ENCODE measurements around the gene PTBP3. TPM values are rescaled to one million over a fixed set of nuclear protein-coding genes. Genes with fewer than 3 reads are reported as not detected.

PTBP3 gene
- total and polyA plus RNA-seq, 2 of the 4 experiments (the other 2 are of a cell fraction), result 8.6 to 15.6 TPM

- no CpG with 5 or more reads among the region's 1 CpG for WGBS, 2 experiments (ENCODE audit: extremely low coverage in 2 of 2, insufficient read length in 1 of 2)
- TF ChIP-seq FOS (IDR thresholded peaks at IDR 0.05; ENCODE audit: low read depth, low read length), result 0 out of 2 replicates have a peak, but pooled peaks have one; percentile 13
- TF ChIP-seq RCOR1 (IDR thresholded peaks at IDR 0.05; ENCODE audit: insufficient replicate concordance, low read length), result no peak
- H3K9ac ChIP-seq (ENCODE audit: low read depth, low read length), result no peak overlapping the region
Observed at GRCh38 chr9:112248722-112249121, 84.7 kb downstream of the PTBP3 start.

More at GRCh38 chr9:112248722-112249121, 84.7 kb downstream of the PTBP3 start:
- Histone ChIP-seq H3K14ac (replicated peaks; ENCODE audit: low read depth, low read length) (no peak overlapping the region), H3K79me1 (ENCODE audit: low read depth in 1 of 2, low read length in 2 of 2) (peaks cover 28 to 41% of the 10 kb centered on the region in 2 experiments), H3K18ac (ENCODE audit: low read depth, low read length) (no peak overlapping the region), H2AK9ac (replicated peaks; ENCODE audit: low read depth, low read length, poor library complexity) (no peak overlapping the region), H2BK15ac (ENCODE audit: low read depth, low read length) (no peak overlapping the region), H3K4me1 (ENCODE audit: control insufficient read depth, insufficient read depth, low read length) (peaks cover 3% of the 10 kb centered on the region; the same call in 1 of the 2 replicates), H4K8ac (ENCODE audit: low read depth in 2 of 2, low read length in 2 of 2) (no peak overlapping the region), H4K91ac (ENCODE audit: insufficient read depth, low read depth, low read length) (no peak overlapping the region), H3K23ac (ENCODE audit: low read depth, low read length) (no peak overlapping the region), H2BK120ac (ENCODE audit: low read depth, low read length) (no peak overlapping the region), H2AFZ (replicated peaks; ENCODE audit: low read length, poor library complexity) (no peak overlapping the region), H3K9me1 (ENCODE audit: insufficient read depth, low read length) (peaks cover 3% of the 10 kb centered on the region), H4K20me1 (ENCODE audit: insufficient read depth, low read length) (no peaks in the 10 kb centered on the region), H3K56ac (ENCODE audit: extremely low read depth, insufficient read depth, low read length) (no peak overlapping the region), H3K4me3 (ENCODE audit: insufficient read depth, low read depth, low read length) (no peak overlapping the region), H4K5ac (ENCODE audit: low read depth, low read length) (no peak overlapping the region), H3K4me2 (ENCODE audit: low read depth, low read length) (no peak overlapping the region), H2AK5ac (ENCODE audit: low read depth, low read length) (no peak overlapping the region), H3K27me3 (ENCODE audit: control insufficient read depth, insufficient read depth, low read length) (no peaks in the 10 kb centered on the region), H3K36me3 (ENCODE audit: control insufficient read depth, insufficient read depth, low read length) (peaks cover 2% of the 10 kb centered on the region; the same call in 1 of the 2 replicates), H2BK20ac (ENCODE audit: low read depth, low read length) (no peak overlapping the region), H3K9me3 (ENCODE audit: control insufficient read depth, insufficient read depth, low read length) (no peaks in the 10 kb centered on the region), H2BK5ac (ENCODE audit: low read depth, low read length, poor library complexity, severe bottlenecking) (no peak overlapping the region), H3K27ac (ENCODE audit: insufficient read depth, low read length) (no peak overlapping the region), H3K4ac (ENCODE audit: low read depth, low read length) (no peak overlapping the region)
- ChIA-PET CTCF (interaction anchor here (0.7 kb wide), 1 partner anchor 66 kb away, joined by 3 read pairs; no protein-coding TSS in a partner anchor), POLR2A (ENCODE audit: unreplicated experiment) (no interaction called here)
- no TSS peak for BruUV-seq (replicated peaks)
- DNase-seq (peak; percentile 51), ATAC-seq (ENCODE audit: low read depth) (peak; percentile 57)
- dilution Hi-C loops (cut with HindIII; ENCODE audit: low sequenced_read_pairs, unreplicated experiment), result no loop called here
- intact Hi-C loops (cut with micrococcal nuclease), result no loop called here
- in situ Hi-C loops (cut with MboI; ENCODE audit: low sequenced_read_pairs), result no loop called here

Measured in IMR-90 (cell line).